Measurements from ENCODE around the gene PLA2G4C.

Gene PLA2G4C

GRCh38 chr19:48053856-48054255 lies 56.8 kb downstream of the PLA2G4C start:
- DNase-seq (ENCODE audit: low spot score), result no peak

GRCh38 chr19:48053076-48053475 lies 57.5 kb downstream of the PLA2G4C start:
- no peak for DNase-seq (ENCODE audit: low spot score)

GRCh38 chr19:48051335-48052033 lies 59.1 kb downstream of the PLA2G4C start:
- DNase-seq (ENCODE audit: low spot score), result no peak

DNA sequence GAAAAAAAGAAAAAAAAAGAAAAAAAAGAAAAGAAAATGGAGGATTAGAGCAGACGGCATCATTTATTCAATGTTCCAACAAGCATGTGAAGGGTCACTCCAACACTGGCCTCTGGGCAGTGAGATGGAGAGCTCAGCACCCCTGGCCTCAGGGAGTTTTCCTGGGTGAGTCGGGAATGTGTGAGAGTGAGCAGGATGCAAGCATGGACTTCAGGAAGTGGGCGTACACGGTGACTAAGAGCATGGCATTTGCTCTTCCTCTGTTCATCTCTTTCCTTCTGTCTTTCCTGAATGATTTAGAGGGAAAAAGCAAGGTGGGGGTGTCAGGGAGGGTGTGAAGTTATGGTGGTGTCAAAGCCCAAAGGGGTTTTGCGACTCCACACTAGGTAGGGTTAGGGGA lies 66.1 kb downstream of the PLA2G4C start:
- no peak for DNase-seq (ENCODE audit: low spot score)

DNA sequence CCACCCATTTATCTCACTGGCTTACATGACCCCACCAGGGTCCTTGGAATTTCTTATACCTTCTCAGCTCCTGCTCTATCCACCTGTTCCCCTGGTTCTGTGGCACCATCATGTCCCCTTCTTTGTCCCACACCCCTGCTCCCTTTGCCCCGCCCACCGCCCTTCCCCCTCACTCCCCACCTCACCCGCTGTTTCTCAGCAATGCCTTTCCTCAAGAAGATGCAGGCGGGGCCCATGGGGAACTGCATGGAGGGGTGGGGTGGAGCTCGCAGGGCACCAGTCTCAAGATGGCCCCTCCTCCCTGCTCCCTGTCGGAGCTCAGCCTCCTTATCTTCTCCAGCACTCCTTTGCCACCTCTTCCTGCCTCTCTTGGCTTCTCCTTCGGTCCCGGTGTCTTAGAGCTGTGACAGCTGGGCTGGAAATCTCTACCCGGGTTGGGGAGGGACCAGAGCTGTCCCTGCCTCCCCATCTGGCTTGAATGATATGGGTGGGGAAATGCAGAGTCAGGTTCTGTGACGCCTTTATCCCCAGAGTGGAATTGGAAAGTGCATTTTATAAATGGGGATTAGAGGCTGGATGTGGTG lies 66.8 kb downstream of the PLA2G4C start, which contains the start of gene CABP5:
TSS of gene CABP5 (minus strand) at position 405 of the 584 bp plus-strand sequence. CDS start at position 248, 157 bp downstream.
- DNase-seq (ENCODE audit: low spot score), result no peak

DNA sequence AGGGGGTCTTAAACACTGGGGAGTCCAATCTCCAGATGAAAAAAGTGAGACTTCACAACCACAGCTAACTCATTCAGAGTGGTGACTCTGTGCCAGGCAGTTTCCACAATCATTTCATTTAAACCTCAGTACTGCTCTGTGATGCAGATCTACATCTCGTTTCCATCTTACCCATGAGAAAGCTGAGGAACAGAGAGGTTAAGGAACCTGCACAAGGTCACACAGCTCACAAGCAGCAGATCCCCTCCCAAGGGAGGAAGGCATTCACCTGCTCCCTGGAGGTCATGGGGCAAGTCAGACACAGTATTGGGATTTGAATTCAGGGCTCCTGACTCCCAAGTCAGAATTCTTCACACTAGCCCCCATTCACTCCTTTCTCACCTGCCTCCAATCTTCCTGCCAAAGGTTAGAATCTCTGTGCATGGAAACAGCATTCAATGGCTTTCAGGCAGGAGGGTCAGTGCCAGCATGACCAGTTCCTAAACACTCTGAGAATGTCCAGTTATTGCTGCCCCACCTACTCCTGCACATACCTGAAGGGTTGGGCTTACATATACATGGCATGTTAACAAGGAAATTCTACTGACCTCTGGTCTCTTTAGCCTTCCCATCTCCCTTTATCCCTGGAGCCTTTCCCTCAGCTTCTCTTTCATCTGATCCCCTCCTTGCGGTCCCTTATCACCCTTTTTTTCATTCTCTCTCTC lies 68.6 kb downstream of the PLA2G4C start:
- DNase-seq (ENCODE audit: low spot score), result no peak

DNA sequence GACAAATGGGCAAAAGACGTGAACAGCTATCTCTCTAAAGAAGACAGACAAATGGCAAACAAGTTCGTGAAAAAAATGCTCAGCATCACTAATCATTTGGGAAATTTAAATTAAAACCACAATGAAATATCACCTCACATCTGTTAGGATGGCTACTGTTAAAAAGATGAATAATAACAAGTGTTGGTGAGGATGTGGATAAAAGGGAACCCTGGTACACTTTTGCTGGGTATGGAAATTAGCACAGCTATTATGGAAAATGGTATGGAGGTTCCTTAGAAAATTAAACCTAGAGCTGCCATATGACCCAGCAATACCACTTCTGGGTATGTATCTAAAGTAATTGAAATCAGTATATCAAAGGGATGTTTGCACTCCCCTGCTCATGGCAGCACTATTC lies 73.9 kb downstream of the PLA2G4C start:
- DNase-seq (ENCODE audit: low spot score), result no peak

DNA sequence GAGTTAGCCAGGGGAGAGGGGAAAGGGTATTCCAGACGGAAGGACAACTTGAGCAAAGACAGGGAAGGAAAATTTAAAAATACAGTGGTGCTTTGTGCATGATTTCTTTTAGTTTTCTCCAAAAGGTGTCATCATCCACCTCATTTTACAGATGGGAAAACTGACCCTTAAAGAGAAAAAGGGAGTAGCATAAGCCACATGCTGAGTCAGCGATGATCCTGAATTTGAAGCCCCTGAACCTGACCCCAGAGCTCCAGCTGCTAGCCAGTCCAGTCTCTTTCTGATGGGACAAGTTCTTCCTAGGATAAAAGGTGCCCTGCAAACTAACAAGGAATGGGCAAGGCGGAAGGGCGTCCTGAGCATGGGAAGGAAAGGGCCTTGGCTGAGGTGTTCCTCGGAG lies 77.0 kb downstream of the PLA2G4C start:
- no peak for DNase-seq (ENCODE audit: low spot score)

DNA sequence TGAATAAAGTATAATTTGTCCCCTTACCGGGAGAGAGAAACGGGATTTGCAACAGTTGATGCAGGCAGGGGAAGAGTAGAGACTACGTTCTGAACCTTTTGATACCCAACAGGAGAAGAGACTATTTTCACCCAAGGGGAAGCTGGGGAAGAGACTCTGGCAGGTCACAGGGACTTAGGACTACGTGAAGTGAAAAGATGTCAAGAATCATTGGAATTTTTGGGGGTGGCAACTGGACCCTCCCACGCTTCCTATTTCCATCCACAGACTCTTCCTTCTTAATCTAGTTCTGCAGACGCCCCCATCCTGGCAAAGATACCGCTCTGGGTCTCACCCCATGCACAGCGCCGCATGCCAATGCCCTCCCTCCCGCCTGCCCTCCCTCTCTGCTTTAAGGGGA lies 80.5 kb downstream of the PLA2G4C start:
- no peak for DNase-seq (ENCODE audit: low spot score)

DNA sequence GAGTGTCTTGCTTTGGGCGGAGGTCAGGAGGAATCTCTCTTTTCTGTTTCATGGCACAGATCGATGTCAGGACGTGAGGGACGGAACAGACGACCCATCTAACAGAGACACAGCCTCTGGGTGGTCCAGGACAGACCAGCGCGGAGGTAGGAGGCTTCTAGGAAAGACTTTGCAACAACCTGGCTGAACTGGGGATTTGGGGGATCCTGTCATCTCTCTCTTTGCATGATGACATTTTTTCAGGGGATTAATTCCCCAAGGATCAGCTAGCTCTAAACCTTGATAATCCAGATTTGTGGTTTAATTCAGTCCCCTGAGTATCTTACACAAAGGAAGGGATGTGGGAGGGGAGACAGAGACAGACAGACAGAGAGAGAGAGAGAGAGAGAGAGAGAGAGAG lies 81.2 kb downstream of the PLA2G4C start:
- no peak for DNase-seq (ENCODE audit: low spot score)

GRCh38 chr19:48025480-48025879 lies 85.1 kb downstream of the PLA2G4C start:
- DNase-seq (ENCODE audit: low spot score), result no peak

DNA sequence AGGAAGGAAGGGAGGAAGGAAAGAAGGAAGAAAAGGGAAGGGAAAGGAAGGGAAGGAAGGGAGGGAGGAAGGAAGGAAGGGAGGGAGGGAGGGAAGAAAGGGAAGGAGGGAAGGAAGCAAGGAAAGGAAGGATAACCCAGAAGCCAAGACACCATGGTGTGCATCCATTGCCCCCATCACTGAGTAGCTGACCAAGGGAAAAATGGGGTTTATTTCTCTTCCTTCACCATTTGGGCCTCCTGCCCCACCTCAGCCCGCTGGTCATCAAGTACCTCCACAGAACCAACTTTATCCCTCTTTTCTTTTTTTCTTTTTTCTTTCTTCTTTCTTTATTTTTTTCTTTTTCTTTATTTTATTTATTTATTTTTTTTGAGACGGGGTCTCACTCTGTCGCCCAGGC lies 87.1 kb downstream of the PLA2G4C start:
- DNase-seq (ENCODE audit: low spot score), result no peak

- no peak for DNase-seq (ENCODE audit: low spot score)
These were observed 87.6 kb downstream of the PLA2G4C start for GRCh38 chr19:48023011-48023410.

- no peak for DNase-seq (ENCODE audit: low spot score)
These were observed 89.9 kb downstream of the PLA2G4C start for GRCh38 chr19:48020686-48021085.

- DNase-seq (ENCODE audit: low spot score), result no peak
These were observed 99.5 kb downstream of the PLA2G4C start for GRCh38 chr19:48010932-48011758.

- DNase-seq (ENCODE audit: low spot score), result no peak
These were observed 103.9 kb downstream of the PLA2G4C start for GRCh38 chr19:48006762-48007161.

GRCh38 chr19:48004236-48004635 lies 106.4 kb downstream of the PLA2G4C start:
- DNase-seq (ENCODE audit: low spot score), result no peak

DNA sequence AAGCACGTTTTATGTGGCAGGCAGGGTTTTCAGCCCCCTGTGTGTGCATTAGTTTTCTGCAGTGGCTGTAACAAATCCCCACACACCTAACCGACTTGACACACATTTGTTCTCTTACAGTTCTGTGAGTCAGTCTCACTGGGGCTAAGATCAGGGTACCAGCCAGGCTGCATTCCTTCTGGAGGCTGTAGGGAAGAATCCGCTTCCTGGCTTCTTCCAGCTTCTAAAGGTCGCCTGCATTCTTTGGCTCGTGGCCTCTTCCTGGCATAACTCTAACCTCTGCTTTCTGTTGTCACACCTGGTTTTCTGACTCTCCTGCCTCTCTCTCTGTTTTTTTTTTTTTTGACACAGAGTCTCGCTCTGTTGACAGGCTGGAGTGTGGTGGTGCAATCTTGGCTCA lies 109.8 kb downstream of the PLA2G4C start:
- no peak for DNase-seq (ENCODE audit: low spot score)

DNA sequence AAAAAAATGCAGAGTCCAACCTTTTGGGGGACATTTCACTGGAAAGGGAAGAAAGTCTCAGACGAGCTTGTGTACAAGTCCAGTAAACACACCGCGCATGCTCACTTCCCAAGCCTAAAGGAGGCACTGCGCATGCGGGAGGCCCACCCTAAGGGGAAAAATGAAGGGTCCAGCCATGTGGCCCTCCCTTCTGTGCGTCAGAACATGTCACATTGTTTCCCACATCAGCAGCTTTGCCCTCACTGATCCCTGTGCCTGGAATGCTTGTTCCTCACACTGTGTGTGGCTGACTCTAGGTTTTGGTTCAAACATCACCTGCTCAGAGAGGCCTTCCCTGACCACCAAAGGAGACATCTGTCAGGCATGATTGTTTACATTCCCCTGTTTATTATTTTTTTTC lies 111.8 kb downstream of the PLA2G4C start:
- no peak for DNase-seq (ENCODE audit: low spot score)

Data from germinal center (tissue), 1 donor.